Heart left ventricle (tissue), 16 donors: Measurements from ENCODE around the gene CNOT1. TPM values are rescaled to one million over a fixed set of nuclear protein-coding genes. Genes with fewer than 3 reads are reported as not detected.
"Not testable (repeated sequence)": the region's sequence is repeated elsewhere in the genome, so short reads cannot be mapped to it uniquely, and the experiment has no call there.

Source experiments
- ATAC-seq, 4 donors: fragments of 200-7000 bp; cut with Tn5 transposase; one replicate each; pipeline ENCODE4 v1.9.1; 2020 to 2022; ENCODE audit warnings: moderate library complexity in 4 of 4, mild to moderate bottlenecking in 3 of 4, moderate number of reproducible peaks in 1 of 4
- DNase-seq, 5 donors: peaks; one replicate each; pipeline ENCODE4 v3.0.0-alpha.2; 2020
- H3K27ac ChIP-seq, 12 donors: fragments of 200-600 bp; sonication (generic) in 4 of 12; one replicate each; pipeline versions ENCODE4 v1.5.0 to v1.8.0; 2016 to 2022; ENCODE audit warnings: mild to moderate bottlenecking in 2 of 12
- H3K27me3 ChIP-seq, 9 donors: fragments of 200-600 bp; sonication (generic) in 2 of 9; one replicate each; pipeline versions ENCODE4 v1.5.1 to v1.8.0; 2016 to 2022; ENCODE audit warnings: mild to moderate bottlenecking in 3 of 9
- H3K36me3 ChIP-seq, 9 donors: fragments of 200-600 bp; sonication (generic) in 2 of 9; one replicate each; pipeline versions ENCODE4 v1.5.0 to v1.8.0; 2018 to 2022; ENCODE audit warnings: mild to moderate bottlenecking in 2 of 9
- H3K4me1 ChIP-seq, 12 donors: fragments of 200-600 bp; sonication (generic) in 4 of 12; one replicate each; pipeline versions ENCODE4 v1.5.0 to v1.8.0; 2016 to 2022; ENCODE audit warnings: mild to moderate bottlenecking in 3 of 12
- H3K4me3 ChIP-seq, 12 donors: fragments of 200-600 bp; sonication (generic) in 4 of 12; one replicate each; pipeline versions ENCODE4 v1.5.0 to v1.8.0; 2017 to 2022; ENCODE audit warnings: mild to moderate bottlenecking in 9 of 12, moderate library complexity in 4 of 12
- H3K9me3 ChIP-seq, 12 donors: fragments of 200-600 bp; sonication (generic) in 4 of 12; one replicate each; pipeline versions ENCODE4 v1.5.0 to v1.8.0; 2016 to 2022; ENCODE audit warnings: mild to moderate bottlenecking in 1 of 12
- POLR2A ChIP-seq, 2 donors: fragments of 450-650 bp; IDR thresholded peaks; one replicate each; pipeline ENCODE4 v1.6.1; 2017; ENCODE audit warnings: antibody characterized with exemption in 2 of 2, mild to moderate bottlenecking in 2 of 2, moderate library complexity in 2 of 2
- WGBS, 4 donors: extraction: QIAGEN DNeasy Blood & Tissue Kit in 2 of 4; methylation state at CpG; one replicate each; pipeline versions ENCODE4 v1.1.5 to v1.1.7; 2013 to 2018; 5-methylcytosine and 5-hydroxymethylcytosine counted together
- intact Hi-C, 10 donors: fragments of 100-400 bp; cut with DNase I; formaldehyde crosslinking; loops; one replicate each; pipeline versions ENCODE4 v1.11.1 to v1.14.2; 2022
- polyA plus RNA-seq, 2 donors: library from polyadenylated mRNA; stranded (reverse); fragments of 200-250 nt; gene quantifications; one replicate each; pipeline ENCODE4 v1.2.3, GENCODE V29; 2013
- total RNA-seq, 9 donors: library from RNA; depleted of rRNA in 2 of 9; stranded (reverse); fragments of >200 nt in 2 of 9; fragmentation: NEBNext Ultra II Directional in 3 of 9; extraction: Animal tissue kit (Norgen Biotek cat#: 25700) in 3 of 9; gene quantifications; one replicate each; pipeline versions ENCODE4 v1.1.0 to v1.2.4, GENCODE V29; 2016 to 2023
- TF ChIP-seq, protein P1 (sequence below), 12 donors: fragments of 200-600 bp; sonication (generic) in 4 of 12; IDR thresholded peaks; one replicate each; pipeline versions ENCODE4 v1.5.0 to v1.8.0; 2018 to 2022; ENCODE audit warnings: antibody characterized with exemption in 12 of 12, mild to moderate bottlenecking in 5 of 12
- donor health status: ischemic (EF 13 %, LVEDD 7.1; RV severe dilation, severe dysfunction).
- donor health status: healthy with polysubstance abuse.
- donor health status: DM: no; HTN: yes; CAD: no.
- donor health status: DM: no; HTN: no; CAD: no.
- donor health status: ischemic (EF 25% LVEDD 6.9; RV normal size, moderate dysfunction).
- donor health status: ischemic (EF 25% LVEDD 5.7; RV mildly dilated, moderate dysfunction).
- donor health status: healthy.
- donor health status: DM: yes; HTN: yes; CAD: no.
- donor health status: ischemic (EF 35%, LVEDD 5.7; RV mildly dilated, moderate dysfunction).
- donor health status: nonischemic (EF 11% LVEDD 7.7; RV severe dilation, severe dysfunction).
- donor health status: DM: yes; HTN: yes; CAD: no.
- donor health status: PGD.
- donor health status: ischemic (EF 29% LVEDD 5.4; RV normal size, mild dysfunction).
- donor health status: nonischemic (EF 23%, LVEDD 6.1; RV moderate dilation, normal function).

Gene CNOT1
- total and polyA plus RNA-seq, 11 donors, result 21.2 to 110 (median 81.1) TPM

DNA sequence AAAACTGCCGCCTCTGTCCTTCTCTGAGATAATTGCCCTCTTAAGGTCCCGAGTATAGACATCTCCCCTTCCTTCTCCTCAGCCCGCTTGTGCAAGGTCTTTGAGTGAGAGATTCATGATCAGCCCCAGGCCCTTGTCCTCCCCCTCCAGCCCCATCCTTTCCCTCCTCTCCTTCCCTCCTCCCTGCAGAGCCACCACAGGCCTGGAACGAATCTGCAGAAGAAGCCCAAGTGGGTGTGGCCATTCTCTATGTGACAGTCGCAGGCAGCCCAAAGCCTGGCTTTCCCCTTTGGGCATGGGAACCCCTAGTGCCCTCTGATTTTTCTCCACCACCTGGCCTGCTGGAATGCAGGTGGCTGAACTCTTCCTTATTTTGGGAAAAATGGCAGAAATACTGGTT is 136.9 kb downstream of the CNOT1 start:
- H3K36me3 ChIP-seq, result peaks cover 0 to 19% (median 0%) of the 10 kb centered on the region in 9 donors
- peak overlapping the region in 4 of 12 donors; percentile 8 to 81 (median 14) for H3K27ac ChIP-seq
- no peaks in the 10 kb centered on the region for H3K27me3 ChIP-seq
- H3K4me1 ChIP-seq, result peaks cover 0 to 77% (median 29%) of the 10 kb centered on the region in 12 donors
- H3K9me3 ChIP-seq, result no peaks in the 10 kb centered on the region
- DNase-seq (peak in 1 of 5 donors; percentile 23), ATAC-seq (no peak)
- TF ChIP-seq, protein P1, sequence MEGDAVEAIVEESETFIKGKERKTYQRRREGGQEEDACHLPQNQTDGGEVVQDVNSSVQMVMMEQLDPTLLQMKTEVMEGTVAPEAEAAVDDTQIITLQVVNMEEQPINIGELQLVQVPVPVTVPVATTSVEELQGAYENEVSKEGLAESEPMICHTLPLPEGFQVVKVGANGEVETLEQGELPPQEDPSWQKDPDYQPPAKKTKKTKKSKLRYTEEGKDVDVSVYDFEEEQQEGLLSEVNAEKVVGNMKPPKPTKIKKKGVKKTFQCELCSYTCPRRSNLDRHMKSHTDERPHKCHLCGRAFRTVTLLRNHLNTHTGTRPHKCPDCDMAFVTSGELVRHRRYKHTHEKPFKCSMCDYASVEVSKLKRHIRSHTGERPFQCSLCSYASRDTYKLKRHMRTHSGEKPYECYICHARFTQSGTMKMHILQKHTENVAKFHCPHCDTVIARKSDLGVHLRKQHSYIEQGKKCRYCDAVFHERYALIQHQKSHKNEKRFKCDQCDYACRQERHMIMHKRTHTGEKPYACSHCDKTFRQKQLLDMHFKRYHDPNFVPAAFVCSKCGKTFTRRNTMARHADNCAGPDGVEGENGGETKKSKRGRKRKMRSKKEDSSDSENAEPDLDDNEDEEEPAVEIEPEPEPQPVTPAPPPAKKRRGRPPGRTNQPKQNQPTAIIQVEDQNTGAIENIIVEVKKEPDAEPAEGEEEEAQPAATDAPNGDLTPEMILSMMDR (IDR thresholded peaks at IDR 0.05), result no peak
- no peak for TF ChIP-seq POLR2A (IDR thresholded peaks at IDR 0.05)
- WGBS, 4 donors, result 37 to 48% (median 44%) methylated on average over 5 of the region's 5 CpGs
- intact Hi-C loops, result no loop called here
- H3K4me3 ChIP-seq, result no peak overlapping the region

DNA sequence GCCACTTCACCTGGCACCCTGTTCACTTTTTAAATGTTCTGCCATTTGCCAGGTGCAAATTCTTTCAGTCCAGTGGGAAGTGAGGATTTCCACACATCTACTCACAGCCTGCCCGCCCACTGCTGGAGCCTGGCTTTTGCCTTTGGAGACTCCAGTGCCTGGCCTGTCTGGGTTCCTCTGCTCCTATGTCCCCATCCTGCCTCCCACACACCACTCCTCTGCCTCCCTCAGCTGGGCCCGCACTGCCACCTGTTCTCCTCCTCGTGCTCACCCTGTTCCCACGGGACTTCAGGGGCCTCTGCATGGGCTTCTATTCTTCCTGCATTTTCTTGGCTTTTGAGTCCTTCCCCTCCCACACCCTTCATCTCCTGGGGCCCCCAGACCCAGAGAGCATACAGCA is 137.6 kb downstream of the CNOT1 start:
- H3K36me3 ChIP-seq, result peaks cover 0 to 19% (median 0%) of the 10 kb centered on the region in 9 donors
- no peaks in the 10 kb centered on the region for H3K27me3 ChIP-seq
- WGBS, 4 donors, result 49 to 61% (median 57%) methylated on average over 4 of the region's 4 CpGs
- H3K4me3 ChIP-seq, result no peak overlapping the region
- DNase-seq (peak in 1 of 5 donors; percentile 25), ATAC-seq (no peak)
- H3K9me3 ChIP-seq, result no peaks in the 10 kb centered on the region
- intact Hi-C loops, result no loop called here
- H3K4me1 ChIP-seq, result peaks cover 0 to 80% (median 32%) of the 10 kb centered on the region in 12 donors
- TF ChIP-seq, protein P1 (IDR thresholded peaks at IDR 0.05), result no peak
- TF ChIP-seq POLR2A (IDR thresholded peaks at IDR 0.05), result no peak
- peak overlapping the region in 1 of 12 donors; percentile 29 for H3K27ac ChIP-seq

- H3K9me3 ChIP-seq, H3K4me3 ChIP-seq, H3K27me3 ChIP-seq, ATAC-seq, intact Hi-C loops, H3K27ac ChIP-seq: not testable (repeated sequence)
- WGBS, 4 donors, result 74 to 96% (median 93%) methylated on average over 7 to 8 of the region's 8 CpGs
- DNase-seq, result peak in 1 of 5 donors; percentile 3
- Histone ChIP-seq H3K36me3 (peaks cover 0 to 19% (median 0%) of the 10 kb centered on the region in 9 donors), H3K4me1 (peaks cover 0 to 78% (median 33%) of the 10 kb centered on the region in 12 donors)
Observed at GRCh38 chr16:58490539-58490938, 139.1 kb downstream of the CNOT1 start.

- ATAC-seq (no peak), DNase-seq (peak in 1 of 5 donors; percentile 6)
- H3K4me3 ChIP-seq, result no peak overlapping the region
- TF ChIP-seq POLR2A (IDR thresholded peaks at IDR 0.05), result no peak
- TF ChIP-seq, protein P1 (IDR thresholded peaks at IDR 0.05), result no peak
- H3K27ac ChIP-seq, result no peak overlapping the region
- H3K27me3 ChIP-seq, result no peaks in the 10 kb centered on the region
- H3K4me1 ChIP-seq, result peaks cover 0 to 78% (median 33%) of the 10 kb centered on the region in 12 donors
- no peaks in the 10 kb centered on the region for H3K9me3 ChIP-seq
- intact Hi-C loops, result no loop called here
- H3K36me3 ChIP-seq, result peaks cover 0 to 19% (median 0%) of the 10 kb centered on the region in 9 donors
- 92 to 100% (median 93%) methylated on average over 3 to 4 of the region's 4 CpGs; no CpG with 5 or more reads in 1 of the 4 donors for WGBS, 4 donors
Observed at GRCh38 chr16:58490065-58490464, 139.6 kb downstream of the CNOT1 start.
